GM18909 (cell line): ENCODE results near the gene ZBTB46.
"Not testable (repeated sequence)": the region's sequence is repeated elsewhere in the genome, so short reads cannot be mapped to it uniquely, and the experiment has no call there.

Source experiments
- ATAC-seq: cut with Tn5 transposase; IDR thresholded peaks from one replicate; pipeline ENCODE4 v1.9.1; 2021; ENCODE audit warnings: mild to moderate bottlenecking; ENCODE audit not compliant: unreplicated experiment, poor library complexity

Gene ZBTB46

DNA sequence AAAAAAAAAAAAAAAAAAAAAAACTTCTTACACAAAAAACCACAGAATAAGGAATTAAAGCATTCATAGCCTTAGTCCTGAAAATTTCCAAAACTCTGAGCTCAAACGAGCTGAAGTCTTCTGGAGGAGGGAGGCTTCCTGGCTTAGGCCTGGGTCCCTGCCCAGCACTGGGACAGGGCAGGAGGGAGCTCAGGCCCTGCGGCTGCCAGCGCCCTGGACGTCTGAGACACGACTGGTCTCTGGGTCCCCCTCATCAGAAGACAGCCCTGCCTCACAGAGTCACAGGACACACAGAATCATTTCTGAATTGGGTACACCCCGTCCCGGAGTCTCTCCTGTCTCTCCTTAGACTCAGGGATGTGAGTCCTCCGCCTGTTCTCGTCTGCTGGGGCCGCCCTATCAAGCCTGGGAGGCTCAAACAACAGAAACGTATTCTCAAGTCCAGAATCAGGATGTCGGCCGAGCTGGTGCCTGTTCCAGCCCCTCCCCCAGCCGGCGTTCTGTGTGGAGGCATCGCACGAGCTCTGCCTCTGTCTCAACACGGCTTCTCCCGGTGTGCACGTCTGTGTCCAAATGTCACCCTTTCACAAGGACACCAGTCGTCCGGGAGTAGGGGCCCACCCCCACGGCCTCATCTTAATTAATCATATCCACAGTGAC is 39.4 kb downstream of the ZBTB46 start:
- no peak for ATAC-seq

DNA sequence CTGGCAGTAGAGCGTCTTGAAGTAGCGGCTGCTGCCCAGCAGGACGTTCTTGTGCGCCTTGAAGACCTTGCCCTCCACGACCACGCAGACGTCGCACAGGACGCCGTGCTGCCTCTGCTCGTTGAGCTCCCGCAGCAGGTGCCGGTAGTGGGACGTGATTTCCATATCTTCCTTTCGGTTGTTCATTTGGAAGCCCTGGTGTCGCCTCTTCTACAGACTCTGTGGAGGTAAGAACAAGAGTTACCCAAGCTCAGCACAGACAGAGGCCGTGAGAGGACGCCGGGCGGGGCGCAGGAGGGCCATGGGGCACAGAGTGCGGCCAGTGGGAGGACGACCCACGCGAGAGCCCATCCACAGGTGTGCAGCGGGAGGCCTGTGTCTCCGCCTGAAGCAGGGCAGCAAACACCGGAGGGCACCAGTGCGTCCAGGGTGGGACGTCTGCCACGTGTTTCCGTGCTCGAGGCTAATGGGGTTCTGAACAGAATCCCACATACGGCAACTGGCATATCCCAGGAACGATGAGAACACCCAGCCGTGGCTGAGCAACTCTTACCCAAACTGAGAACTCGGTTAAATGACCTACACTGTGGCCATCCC is 40.4 kb downstream of the ZBTB46 start:
- ATAC-seq, result no peak

DNA sequence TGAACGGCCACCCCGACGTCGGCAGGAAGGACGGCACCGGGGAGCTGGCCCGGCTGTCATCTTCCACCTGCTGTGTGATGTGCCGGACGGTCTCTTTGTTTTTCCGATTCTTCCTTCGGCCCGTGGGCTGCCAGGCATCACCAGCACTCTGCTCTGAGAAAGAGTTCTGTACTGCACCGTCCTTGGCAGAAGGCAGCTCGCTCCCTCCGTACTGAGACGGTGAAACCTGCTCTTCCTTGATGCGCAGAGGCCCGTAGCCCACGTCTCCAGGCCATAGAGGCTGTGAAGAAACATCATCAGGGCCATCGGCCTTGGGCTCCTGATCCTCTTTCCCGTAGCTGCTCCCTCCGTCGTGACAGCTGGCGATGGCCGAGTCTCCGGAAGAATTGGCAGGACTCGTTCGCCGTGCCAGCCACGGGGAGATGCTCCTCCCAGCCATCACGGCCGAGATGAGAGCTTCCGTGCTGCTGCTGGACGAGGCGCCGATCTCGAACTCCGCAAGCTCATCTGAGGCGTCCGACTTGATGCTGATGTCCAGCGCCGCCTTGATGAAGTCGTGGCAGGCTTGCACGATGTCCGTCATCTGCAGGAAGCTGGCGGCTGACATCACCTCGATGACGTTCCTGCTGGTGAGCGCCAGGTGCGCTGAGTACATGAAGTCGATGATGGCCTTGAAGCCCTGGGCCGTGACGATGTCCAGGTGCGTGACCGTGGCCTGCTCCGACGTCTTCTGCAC is 41.1 kb downstream of the ZBTB46 start:
- no peak for ATAC-seq

DNA sequence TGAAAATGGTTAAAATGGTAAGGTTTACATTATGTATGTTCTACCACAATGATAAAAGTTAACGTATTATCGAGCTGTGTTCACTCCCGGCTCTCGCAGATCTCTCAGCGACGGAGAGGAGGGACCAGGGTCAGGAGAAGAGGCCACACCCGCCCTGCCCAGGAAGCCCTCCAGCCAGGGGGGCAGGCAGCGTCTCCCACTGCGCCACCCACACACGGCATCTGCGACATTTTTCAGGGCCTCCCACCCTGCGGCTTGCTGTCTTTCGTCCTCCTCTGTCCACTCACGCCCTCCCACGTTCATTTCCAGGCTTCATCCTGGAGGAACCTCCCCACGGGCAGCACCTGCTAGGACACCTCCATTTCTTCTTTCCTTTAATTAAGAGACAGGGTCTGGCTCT is 43.3 kb downstream of the ZBTB46 start:
- no peak for ATAC-seq

DNA sequence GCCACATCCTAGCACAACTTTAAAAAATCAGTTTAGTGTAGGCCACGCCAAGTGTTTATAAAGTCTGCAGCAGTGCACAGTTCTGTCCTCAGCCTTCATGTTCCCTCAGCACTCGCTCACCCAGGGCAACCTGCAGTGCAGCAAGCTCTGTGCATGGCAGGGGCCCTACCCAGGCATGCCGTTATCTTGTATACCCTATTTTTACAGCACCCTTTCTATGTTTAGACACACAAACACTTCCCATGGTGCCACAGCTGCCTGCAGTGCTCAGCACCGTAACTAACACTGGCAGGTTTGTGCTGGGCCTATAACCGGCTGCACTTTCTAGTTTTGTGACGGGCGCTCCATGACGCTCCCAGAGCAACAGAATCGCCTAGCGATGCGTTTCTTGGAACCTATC is 43.8 kb downstream of the ZBTB46 start:
- ATAC-seq, result no peak

DNA sequence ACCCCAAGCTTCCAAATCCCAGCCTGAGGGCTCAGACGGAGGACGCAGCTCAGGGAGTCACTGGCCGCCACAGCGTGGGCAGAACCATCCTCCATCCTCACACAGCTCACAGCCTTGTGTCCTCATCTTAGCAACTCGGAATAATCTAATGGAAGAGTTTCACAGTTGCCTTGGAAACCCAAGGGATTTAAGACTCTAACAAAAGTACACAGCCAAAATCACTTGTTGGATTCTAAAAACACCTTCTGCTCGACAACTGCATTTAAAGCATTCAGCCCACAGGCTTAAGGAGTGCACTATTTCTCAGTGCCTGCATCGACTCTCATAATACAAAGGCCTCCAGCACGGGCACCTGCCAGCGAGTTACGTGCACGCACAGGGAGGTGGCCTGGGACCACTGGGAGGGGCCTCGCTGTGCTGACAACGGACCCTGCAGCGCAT is 45.4 kb downstream of the ZBTB46 start:
- no peak for ATAC-seq

DNA sequence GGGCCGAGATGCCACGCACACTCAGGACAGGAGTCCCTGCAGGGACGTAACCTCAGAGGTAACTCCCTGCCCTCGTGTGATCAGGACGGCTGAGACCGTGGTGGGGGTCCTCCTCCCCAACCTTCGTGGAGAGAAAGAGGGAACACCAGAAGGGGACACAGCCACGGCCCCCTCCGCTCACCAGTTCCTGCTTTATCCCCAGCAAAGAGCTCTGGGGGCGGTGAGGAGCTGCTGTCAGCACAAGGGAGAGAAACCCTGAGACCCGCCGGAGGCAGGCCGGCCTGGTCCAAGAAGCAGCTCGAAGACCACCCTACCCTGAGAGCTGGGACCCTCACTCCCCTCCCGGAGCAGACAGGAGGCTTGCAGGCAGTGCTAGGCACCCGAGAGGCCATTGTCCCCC is 47.1 kb downstream of the ZBTB46 start:
- no peak for ATAC-seq

DNA sequence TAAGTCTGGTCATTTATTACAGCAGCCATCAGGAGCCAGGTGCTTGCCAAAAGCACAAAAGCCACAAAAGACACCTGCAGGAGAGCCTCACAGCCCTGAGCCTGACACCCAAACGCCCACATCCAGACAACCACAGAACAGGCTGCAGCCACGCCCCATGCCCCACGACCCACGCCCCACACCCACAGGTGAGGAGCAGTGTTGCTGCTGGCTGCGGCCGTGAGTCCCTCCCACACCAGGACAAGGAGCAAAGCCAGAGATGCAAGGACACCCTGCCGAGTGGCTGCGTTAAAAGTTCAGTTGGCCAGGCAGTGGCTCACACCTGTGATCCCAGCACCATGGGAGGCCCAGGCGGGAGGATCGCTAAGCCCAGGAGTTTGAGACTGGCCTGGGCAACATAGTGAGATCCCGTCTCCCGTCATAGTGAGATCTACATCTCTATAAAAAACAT is 48.5 kb downstream of the ZBTB46 start:
- no peak for ATAC-seq

DNA sequence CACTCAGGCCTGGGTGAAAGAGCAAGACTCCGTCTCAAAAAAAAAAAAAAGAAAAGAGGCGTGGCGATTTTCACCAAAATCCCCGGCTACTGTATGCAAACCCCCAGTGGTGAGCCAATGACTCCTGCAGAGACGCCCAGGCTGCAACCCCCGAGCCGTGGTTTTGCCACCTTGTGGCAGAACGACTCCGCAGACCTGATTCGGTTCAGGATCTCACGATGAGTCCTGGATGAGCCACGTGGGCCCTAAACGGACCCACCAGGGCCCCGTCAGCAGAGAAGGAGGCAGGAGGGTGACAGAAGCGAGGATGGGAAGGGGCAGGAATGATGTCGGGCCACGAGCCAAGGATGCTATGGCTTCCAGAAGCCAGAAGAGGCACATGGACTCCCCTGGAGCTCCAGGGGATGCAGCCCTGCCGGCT is 49.0 kb downstream of the ZBTB46 start:
- no peak for ATAC-seq

DNA sequence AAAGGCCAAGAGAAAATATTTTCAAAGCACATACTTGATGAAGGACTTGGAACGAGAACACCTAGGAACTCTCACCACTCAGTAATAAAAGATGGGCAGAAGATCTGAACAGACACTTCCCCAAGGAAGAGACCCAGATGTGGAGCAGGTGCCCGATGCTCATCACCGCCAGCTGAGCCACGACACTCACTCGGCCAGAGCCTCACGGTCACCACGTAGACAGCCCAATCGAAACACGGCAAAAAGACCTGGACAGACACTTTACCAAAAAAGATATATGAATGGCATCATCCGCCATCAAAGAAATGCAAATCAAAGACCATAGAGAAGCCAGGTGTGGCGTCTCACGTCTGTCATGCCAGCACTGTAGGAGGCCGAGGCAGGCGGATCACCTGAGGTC is 49.9 kb downstream of the ZBTB46 start:
- no peak for ATAC-seq

DNA sequence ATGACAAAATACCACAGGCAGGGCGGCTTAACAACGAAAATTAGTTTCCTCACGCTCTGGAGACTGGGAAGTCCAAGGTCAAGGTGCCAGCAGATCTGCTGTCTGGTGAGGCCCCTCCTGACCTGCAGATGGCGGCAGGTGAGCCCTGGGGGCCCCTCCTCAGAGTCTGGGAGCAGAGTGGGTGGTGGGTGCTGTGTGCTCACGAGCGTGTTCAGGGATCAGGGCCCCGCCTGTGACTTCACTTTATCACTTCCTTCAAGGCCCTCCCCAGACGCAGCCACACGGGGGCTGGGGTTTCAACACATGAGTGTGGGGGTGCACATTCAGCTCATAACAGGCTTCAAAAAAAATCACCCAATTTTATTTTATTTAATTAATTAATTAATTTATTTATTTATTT is 52.2 kb downstream of the ZBTB46 start:
- ATAC-seq, result no peak

DNA sequence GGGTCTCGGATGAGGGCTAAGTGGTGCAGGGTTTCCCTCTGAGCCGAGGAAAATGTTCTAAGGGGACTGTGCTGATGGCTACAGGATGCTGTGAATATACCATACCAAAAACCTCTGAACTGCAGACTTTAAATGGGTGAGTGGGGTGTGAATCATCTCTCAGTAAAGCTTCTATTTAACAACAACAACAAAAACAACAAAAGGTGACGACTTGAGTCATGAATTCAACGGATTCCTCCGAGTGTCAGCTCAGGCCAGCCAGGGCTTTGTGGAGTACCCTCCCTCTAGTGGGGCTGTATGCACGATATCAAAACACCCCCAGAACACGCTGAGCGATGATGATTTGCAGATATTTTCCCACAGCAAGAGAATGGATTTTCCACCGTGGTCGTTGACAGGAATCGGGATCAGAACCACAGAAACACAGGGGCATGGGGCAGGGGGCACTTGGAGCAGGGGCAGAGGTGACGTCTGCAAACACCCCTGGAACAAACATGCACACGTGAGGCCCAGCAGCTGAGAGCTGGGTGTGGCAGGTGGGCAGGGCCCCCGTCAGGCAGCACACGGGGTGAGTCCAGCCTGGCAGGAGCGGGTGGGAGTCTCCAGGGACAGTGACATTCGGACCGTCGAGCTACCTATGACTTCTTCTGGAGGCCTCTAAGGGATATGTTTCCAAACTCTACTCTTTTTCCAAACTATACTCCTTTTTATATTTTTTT is 52.9 kb downstream of the ZBTB46 start:
- no peak for ATAC-seq

DNA sequence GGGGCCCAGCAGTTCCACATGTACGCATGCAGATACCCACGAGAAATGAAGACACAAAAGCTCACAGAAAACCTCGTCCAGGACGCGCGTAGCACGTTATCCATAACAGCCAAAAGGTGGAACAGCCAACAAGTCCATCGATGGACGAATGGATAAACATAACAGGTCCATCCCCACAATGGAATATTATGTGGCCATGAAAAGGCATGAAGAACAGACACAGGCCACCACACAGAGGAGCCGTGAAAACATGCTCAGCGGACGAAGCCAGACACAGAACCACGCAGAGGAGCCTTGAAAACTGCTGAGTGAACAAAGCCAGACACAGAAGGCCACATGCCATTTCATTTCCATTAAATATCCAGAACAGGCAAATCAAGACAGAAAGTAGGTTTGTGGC is 53.5 kb downstream of the ZBTB46 start:
- ATAC-seq, result no peak

DNA sequence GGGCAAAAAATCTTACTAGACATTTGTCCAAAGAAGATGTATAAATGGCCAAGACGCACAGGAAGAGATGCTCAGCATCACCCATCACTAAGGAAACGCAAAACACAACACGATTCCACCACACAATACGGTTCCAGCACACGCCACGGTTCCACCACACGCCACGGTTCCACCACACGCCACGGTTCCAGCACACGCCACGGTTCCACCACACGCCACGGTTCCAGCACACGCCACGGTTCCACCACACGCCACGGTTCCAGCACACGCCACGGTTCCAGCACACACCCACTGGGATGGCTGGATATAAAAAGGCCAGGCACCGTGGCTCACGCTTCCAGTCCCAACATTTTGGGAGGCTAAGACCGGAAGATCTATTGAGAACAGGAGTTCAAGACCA is 54.2 kb downstream of the ZBTB46 start:
- not testable (repeated sequence) for ATAC-seq

DNA sequence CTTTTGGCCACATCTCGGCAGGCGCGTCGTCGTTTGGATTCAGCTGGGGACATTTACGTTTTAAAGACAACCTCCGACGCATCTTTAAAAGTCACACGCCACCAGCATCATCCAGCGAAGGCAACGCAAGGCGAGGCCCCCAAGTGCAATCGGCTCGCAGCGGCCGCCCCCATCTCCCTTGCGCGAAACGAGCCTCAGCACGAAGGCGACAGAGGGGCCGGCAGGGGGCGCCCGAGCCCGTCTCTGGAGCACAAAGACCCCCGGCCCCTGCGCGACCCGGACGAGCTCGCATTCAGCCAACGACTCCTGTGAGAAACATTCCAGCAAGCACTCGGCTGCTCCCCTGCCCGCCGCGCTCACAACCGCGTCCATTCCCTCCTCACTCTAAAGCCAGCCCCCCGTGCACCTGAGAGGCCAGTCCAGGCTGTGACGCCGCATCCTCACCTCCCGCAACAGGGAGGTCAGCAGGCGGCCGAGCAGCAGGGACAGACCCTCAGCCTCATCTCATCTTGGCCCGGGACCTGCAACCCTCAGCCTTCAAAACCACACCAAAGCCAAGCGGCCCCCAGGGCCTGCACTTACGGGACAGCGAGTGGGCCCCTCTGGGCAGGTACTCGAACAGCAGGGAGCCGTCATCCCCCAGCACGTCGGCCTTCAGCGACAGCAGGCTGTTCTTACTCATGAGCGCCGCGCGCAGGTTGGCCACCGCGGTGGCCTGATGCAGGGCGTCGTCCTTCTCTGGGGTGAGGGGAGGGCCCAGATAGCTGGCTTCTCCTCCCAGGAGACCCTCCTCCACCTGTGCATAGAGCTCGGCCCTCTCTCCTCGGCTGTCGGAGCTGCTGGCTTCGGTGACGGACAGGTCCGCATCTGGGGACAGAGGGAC is 55.7 kb downstream of the ZBTB46 start:
- ATAC-seq, result no peak

DNA sequence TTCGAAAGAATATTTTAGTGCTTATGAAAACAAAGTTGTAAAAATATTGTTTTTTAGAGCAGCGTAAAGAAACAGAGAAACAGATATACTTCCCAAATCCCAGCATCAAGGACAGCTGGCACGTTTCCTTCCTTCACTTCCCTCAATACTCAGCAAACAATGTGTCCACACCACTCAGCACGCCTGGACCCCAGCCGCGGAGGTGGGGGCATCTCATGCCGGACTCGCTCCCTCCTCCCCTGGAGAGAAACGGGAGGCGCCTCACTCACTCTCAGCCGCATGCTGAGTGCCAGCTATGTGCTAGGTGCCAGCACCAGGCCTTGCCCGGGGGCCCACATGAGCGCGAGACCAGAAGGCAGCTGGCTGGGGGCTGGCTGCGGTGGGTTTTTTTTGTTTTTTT is 56.8 kb downstream of the ZBTB46 start:
- no peak for ATAC-seq

DNA sequence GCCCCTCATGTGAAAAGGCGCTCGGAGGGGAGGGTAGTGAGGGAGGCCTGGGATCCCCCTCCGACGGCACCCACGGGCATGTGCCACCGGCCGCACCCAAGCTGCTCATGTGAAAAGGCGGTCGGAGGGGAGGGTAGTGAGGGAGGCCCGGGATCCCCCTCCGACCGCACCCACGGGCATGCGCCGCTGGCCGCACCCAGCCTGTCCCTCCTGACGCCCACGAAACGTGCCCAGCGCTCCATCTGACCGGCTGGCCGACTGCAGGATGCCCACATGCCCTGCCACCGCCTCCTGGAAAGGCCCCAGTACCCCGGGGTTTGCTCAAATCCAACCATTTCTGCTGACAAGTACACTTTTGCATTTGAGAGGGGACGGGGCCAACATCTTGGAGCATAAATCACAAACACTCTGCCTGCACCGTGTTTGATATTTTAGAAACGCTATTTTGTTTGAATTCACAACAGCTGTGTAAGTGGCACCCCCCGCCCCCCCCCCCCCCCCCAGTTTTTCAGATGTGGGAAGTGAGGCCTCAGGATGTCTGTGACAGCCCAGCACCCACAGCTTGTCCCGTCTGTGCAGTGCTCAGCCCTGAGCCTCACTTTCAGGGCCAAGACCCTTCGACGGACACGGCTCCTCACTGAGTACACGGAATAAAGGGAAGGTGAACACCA is 57.4 kb downstream of the ZBTB46 start:
- ATAC-seq, result no peak

DNA sequence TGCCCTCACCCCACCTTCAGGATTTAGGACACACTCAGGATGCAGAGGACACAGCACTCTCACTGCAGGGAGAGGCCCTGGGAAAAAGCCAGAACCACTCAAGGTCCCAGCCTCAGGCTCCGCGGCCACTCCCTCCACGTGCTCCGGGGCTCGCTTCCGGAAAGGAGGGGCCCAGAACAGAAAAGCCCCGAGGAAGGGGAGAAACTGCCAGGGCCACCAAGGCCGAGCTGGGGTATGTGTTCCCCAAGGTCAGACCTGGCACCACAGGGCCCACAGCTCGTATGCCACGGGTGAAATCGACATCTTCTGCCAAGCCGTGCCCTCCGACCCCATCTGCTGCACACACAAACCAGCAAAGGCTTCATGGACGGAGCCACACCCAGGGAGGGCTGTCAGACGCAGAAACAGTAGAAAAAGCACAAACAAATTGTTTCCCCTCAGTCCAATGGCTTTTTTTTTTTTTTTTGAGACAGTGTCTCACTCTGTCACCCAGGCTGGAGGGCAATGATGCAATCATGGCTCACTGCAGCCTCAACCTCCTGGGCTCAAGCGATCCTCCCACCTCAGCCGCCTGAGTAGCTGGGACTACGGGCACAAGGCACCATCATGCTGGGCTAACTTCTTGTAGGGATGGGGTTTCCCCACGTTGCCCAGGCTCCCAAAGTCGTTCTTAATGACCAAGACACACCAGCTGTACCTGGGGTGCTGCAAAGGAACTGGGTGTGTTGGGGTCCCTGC is 58.1 kb downstream of the ZBTB46 start:
- ATAC-seq, result no peak
